IMR-90 (cell line): ENCODE data around the gene LLGL2. TPM values are rescaled to one million over a fixed set of nuclear protein-coding genes. Genes with fewer than 3 reads are reported as not detected.

Source experiments
- ATAC-seq: fragments of 200-7000 bp; cut with Tn5 transposase; 2 replicates; pipeline ENCODE4 v1.9.1; 2020; ENCODE audit warnings: low read depth, mild to moderate bottlenecking, moderate library complexity
- BruUV-seq: library from RNA; stranded (reverse); fragments of 400-500 nt; replicated peaks from 2 replicates; lab custom pipeline; 2021; lab: Mats Ljungman, UMichigan
- CTCF ChIA-PET: fragments of 300-600 bp; formaldehyde crosslinking; extraction: SDS; loops from one replicate; lab custom pipeline; 2021; ENCODE audit warnings: antibody characterized with exemption; lab: Yijun Ruan, JAX
- POLR2A ChIA-PET: fragments of 300-600 bp; sonication (Branson Sonifier 250); formaldehyde crosslinking; loops from one replicate; lab custom pipeline; 2022; ENCODE audit warnings: antibody characterized with exemption; ENCODE audit not compliant: unreplicated experiment; lab: Charles Lee
- DNase-seq: peaks from one replicate; pipeline ENCODE4 v3.0.0; 2013
- H2AFZ ChIP-seq: replicated peaks from 2 replicates; pipeline ENCODE3; 2013; ENCODE audit warnings: low read length, mild to moderate bottlenecking; ENCODE audit not compliant: poor library complexity
- H2AK5ac ChIP-seq: 2 replicates; pipeline ENCODE4 v1.6.1; 2013; ENCODE audit warnings: low read depth, low read length, inconsistent platforms
- H2AK9ac ChIP-seq: replicated peaks from 2 replicates; pipeline ENCODE3; 2013; ENCODE audit warnings: mild to moderate bottlenecking, low read depth, low read length, moderate library complexity; ENCODE audit not compliant: poor library complexity
- H2BK120ac ChIP-seq: 2 replicates; pipeline ENCODE4 v1.6.1; 2013; ENCODE audit warnings: low read depth, low read length, inconsistent platforms
- H2BK15ac ChIP-seq: 3 replicates; pipeline ENCODE4 v1.6.1; 2013; ENCODE audit warnings: low read depth, low read length, inconsistent platforms
- H2BK20ac ChIP-seq: 2 replicates; pipeline ENCODE4 v1.6.1; 2013; ENCODE audit warnings: low read depth, mild to moderate bottlenecking, inconsistent platforms, low read length, moderate library complexity
- H2BK5ac ChIP-seq: 2 replicates; pipeline ENCODE4 v1.6.1; 2013; ENCODE audit warnings: mild to moderate bottlenecking, low read depth, low read length, inconsistent platforms; ENCODE audit not compliant: poor library complexity, severe bottlenecking
- H3K14ac ChIP-seq: replicated peaks from 2 replicates; pipeline ENCODE4 v1.6.1; 2013; ENCODE audit warnings: low read depth, low read length, inconsistent platforms
- H3K18ac ChIP-seq: 2 replicates; pipeline ENCODE4 v1.6.1; 2013; ENCODE audit warnings: low read depth, low read length, control low read depth
- H3K23ac ChIP-seq: 2 replicates; pipeline ENCODE4 v1.6.1; 2013; ENCODE audit warnings: low read depth, low read length, inconsistent platforms
- H3K27ac ChIP-seq: 2 replicates; pipeline ENCODE4 v1.5.1; 2013; ENCODE audit warnings: mild to moderate bottlenecking, control low read depth, low read length; ENCODE audit not compliant: insufficient read depth
- H3K27me3 ChIP-seq: 2 replicates; pipeline ENCODE4 v1.6.1; 2013; ENCODE audit warnings: low read length; ENCODE audit not compliant: control insufficient read depth, insufficient read depth
- H3K36me3 ChIP-seq: 2 replicates; pipeline ENCODE4 v1.6.1; 2013; ENCODE audit warnings: low read length, mixed read lengths; ENCODE audit not compliant: control insufficient read depth, insufficient read depth
- H3K4ac ChIP-seq: 2 replicates; pipeline ENCODE4 v1.6.1; 2013; ENCODE audit warnings: low read depth, low read length, inconsistent platforms
- H3K4me1 ChIP-seq: 2 replicates; pipeline ENCODE4 v1.6.1; 2013; ENCODE audit warnings: low read length, mixed read lengths; ENCODE audit not compliant: control insufficient read depth, insufficient read depth
- H3K4me2 ChIP-seq: 2 replicates; pipeline ENCODE4 v1.6.1; 2013; ENCODE audit warnings: low read depth, mild to moderate bottlenecking, control low read depth, low read length, moderate library complexity
- H3K4me3 ChIP-seq: 2 replicates; pipeline ENCODE4 v1.5.1; 2013; ENCODE audit warnings: low read depth, mild to moderate bottlenecking, control low read depth, low read length, moderate library complexity; ENCODE audit not compliant: insufficient read depth
- H3K56ac ChIP-seq: 2 replicates; pipeline ENCODE4 v1.6.1; 2013; ENCODE audit warnings: low read length, inconsistent platforms; ENCODE audit not compliant: insufficient read depth; ENCODE audit errors: extremely low read depth
- H3K79me1 ChIP-seq, 2 experiments: 2 replicates each; pipeline ENCODE4 v1.6.1; 2013; ENCODE audit warnings: low read length in 2 of 2, inconsistent platforms in 1 of 2, low read depth in 1 of 2
- H3K9ac ChIP-seq: 2 replicates; pipeline ENCODE4 v1.6.1; 2013; ENCODE audit warnings: low read depth, low read length, control low read depth
- H3K9me1 ChIP-seq: 2 replicates; pipeline ENCODE4 v1.6.1; 2013; ENCODE audit warnings: low read length, inconsistent platforms; ENCODE audit not compliant: insufficient read depth
- H3K9me3 ChIP-seq: 2 replicates; pipeline ENCODE4 v1.6.1; 2013; ENCODE audit warnings: low read length; ENCODE audit not compliant: control insufficient read depth, insufficient read depth
- H4K20me1 ChIP-seq: 2 replicates; pipeline ENCODE4 v1.6.1; 2013; ENCODE audit warnings: low read length, inconsistent platforms; ENCODE audit not compliant: insufficient read depth
- H4K5ac ChIP-seq: 2 replicates; pipeline ENCODE4 v1.6.1; 2013; ENCODE audit warnings: mild to moderate bottlenecking, low read depth, low read length, control low read depth
- H4K8ac ChIP-seq, 2 experiments: 2 replicates each; pipeline ENCODE4 v1.6.1; 2013; ENCODE audit warnings: low read depth in 2 of 2, low read length in 2 of 2, control low read depth in 1 of 2, inconsistent platforms in 1 of 2
- H4K91ac ChIP-seq: 2 replicates; pipeline ENCODE4 v1.6.1; 2013; ENCODE audit warnings: low read depth, low read length, inconsistent platforms; ENCODE audit not compliant: insufficient read depth
- MAZ ChIP-seq: IDR thresholded peaks from 2 replicates; pipeline ENCODE4 v1.6.1; 2012; ENCODE audit warnings: low read depth, mild to moderate bottlenecking, low read length, improper control_type of control experiment, moderate library complexity, borderline replicate concordance
- RAD21 ChIP-seq: IDR thresholded peaks from 2 replicates; pipeline ENCODE4 v1.6.1; 2012; ENCODE audit warnings: low read length, improper control_type of control experiment
- RCOR1 ChIP-seq: IDR thresholded peaks from 2 replicates; pipeline ENCODE4 v1.6.1; 2012; ENCODE audit warnings: mild to moderate bottlenecking, low read length, improper control_type of control experiment; ENCODE audit not compliant: insufficient replicate concordance
- SMC3 ChIP-seq: fragments of 150-350 bp; IDR thresholded peaks from 2 replicates; pipeline ENCODE4 v1.6.1; 2016; ENCODE audit warnings: low read depth, mild to moderate bottlenecking, antibody characterized with exemption, low read length, moderate library complexity
- WGBS, 2 experiments: methylation state at CpG; one replicate each; pipeline versions ENCODE4 v1.1.5 to v1.1.7; 2013; ENCODE audit warnings: missing lambda C conversion rate in 2 of 2; ENCODE audit not compliant: insufficient read length in 1 of 2; ENCODE audit errors: extremely low coverage in 2 of 2; 5-methylcytosine and 5-hydroxymethylcytosine counted together
- dilution Hi-C: fragments of 300-500 bp; cut with HindIII; formaldehyde crosslinking; loops from one replicate; pipeline ENCODE4 v1.14.3; 2018; ENCODE audit warnings: low sequenced_read_pairs; ENCODE audit not compliant: unreplicated experiment
- in situ Hi-C: fragments of 300-500 bp; cut with MboI; formaldehyde crosslinking; loops from 3 replicates; pipeline ENCODE4 v1.14.3; 2019; ENCODE audit warnings: low sequenced_read_pairs, inconsistent platforms, mixed read lengths
- intact Hi-C: fragments of 100-400 bp; cut with micrococcal nuclease; formaldehyde crosslinking; loops from 2 replicates; pipeline ENCODE4 v1.10.0; 2022
- polyA plus RNA-seq, 3 experiments: library from polyadenylated mRNA; depleted of rRNA; stranded (reverse); fragments of >200 nt; gene quantifications; 2 replicates each; pipeline ENCODE4 v1.2.3, GENCODE V29; 2012; ENCODE audit warnings: low replicate concordance in 1 of 3
- total RNA-seq: library from RNA; depleted of rRNA; stranded (reverse); fragments of >200 nt; gene quantifications from 2 replicates; pipeline ENCODE4 v1.2.3, GENCODE V29; 2012
- TF ChIP-seq, protein P1 (sequence below): conservative IDR thresholded peaks from 2 replicates; pipeline ENCODE4 v1.5.1; 2012; ENCODE audit warnings: mild to moderate bottlenecking, low read depth, low read length, improper control_type of control experiment

The LLGL2 gene
- total and polyA plus RNA-seq, 2 of the 4 experiments (the other 2 are of a cell fraction) = 0.54 to 0.72 TPM

DNA sequence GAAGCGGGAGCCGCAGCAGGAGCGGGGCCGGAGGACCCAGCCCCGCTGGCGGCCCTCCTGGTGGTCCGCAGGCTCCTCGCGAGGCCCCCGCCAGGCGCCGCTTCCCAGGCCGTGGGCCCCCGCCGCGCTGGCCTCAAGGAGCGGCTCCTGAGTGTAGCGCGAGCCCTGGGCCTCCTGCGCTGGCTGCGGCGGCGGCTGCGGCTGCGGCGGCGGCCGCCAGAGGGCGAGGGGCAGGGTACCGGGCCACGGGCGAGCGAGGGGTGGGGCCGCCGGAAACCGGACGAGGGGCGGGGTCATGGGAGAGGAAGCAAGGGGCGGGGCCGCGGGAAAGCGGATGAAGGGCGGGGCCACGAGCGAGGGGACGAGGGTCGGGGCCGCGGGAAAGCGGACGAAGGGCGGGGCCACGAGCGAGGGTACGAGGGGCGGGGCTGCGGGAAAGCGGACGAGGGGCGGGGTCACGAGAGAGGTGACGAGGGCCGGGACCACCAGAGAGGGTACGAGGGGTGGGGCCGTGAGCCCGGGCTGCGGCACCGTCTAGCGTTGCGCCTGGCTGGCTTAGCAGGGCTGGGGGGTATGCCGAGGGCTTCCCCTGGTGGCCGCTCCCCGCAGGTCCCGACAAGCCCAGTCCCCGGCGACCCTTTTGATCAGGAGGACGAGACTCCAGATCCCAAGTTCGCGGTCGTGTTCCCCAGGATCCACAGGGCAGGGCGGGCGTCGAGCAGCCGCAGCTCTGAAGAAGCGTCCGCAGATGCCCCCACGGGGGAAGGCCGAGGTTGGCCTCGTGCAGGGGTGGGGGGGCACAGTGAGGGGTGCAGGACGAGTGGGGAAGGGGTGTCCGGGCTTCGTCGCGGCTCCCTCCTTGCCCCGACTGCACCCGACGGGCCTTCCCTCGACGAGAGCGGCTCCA is 63.8 kb downstream of the LLGL2 start:
- peak overlapping the region; percentile 89 for H4K5ac ChIP-seq
- peak overlapping the region; percentile 99 for H2AFZ ChIP-seq
- H3K9me3 ChIP-seq = peaks cover 2% of the 10 kb centered on the region; the same call in 1 of the 2 replicates
- dilution Hi-C loops (no loop called here), intact Hi-C loops (loop anchor here (1.0 to 2.0 kb wide), 3 partner anchors 41 to 163 kb away; partner anchors contain the start of gene TSEN54), in situ Hi-C loops (no loop called here)
- H3K56ac ChIP-seq = no peak overlapping the region
- peaks cover 29% of the 10 kb centered on the region for H3K27me3 ChIP-seq
- H2AK9ac ChIP-seq = peak overlapping the region; percentile 95
- TF ChIP-seq RCOR1 (no peak), SMC3 (peak; percentile 29; the same call in 1 of the 2 replicates), RAD21 (peak; percentile 32), MAZ (peak; percentile 83)
- TF ChIP-seq, protein P1, sequence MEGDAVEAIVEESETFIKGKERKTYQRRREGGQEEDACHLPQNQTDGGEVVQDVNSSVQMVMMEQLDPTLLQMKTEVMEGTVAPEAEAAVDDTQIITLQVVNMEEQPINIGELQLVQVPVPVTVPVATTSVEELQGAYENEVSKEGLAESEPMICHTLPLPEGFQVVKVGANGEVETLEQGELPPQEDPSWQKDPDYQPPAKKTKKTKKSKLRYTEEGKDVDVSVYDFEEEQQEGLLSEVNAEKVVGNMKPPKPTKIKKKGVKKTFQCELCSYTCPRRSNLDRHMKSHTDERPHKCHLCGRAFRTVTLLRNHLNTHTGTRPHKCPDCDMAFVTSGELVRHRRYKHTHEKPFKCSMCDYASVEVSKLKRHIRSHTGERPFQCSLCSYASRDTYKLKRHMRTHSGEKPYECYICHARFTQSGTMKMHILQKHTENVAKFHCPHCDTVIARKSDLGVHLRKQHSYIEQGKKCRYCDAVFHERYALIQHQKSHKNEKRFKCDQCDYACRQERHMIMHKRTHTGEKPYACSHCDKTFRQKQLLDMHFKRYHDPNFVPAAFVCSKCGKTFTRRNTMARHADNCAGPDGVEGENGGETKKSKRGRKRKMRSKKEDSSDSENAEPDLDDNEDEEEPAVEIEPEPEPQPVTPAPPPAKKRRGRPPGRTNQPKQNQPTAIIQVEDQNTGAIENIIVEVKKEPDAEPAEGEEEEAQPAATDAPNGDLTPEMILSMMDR = peak; percentile 64
- H3K4ac ChIP-seq = peak overlapping the region; percentile 86
- no peaks in the 10 kb centered on the region for H3K36me3 ChIP-seq
- ATAC-seq = peak; percentile 97
- peak overlapping the region; percentile 66; the same call in 1 of the 2 replicates for H3K23ac ChIP-seq
- H2BK20ac ChIP-seq = no peak overlapping the region
- peak overlapping the region; percentile 89 for H3K14ac ChIP-seq
- POLR2A ChIA-PET = no interaction called here
- H3K27ac ChIP-seq = peak overlapping the region; percentile 20; the same call in 1 of the 2 replicates
- H2BK15ac ChIP-seq = no peak overlapping the region; the same call in 2 of the 3 replicates
- peak overlapping the region; percentile 8; the same call in 1 of the 2 replicates for H3K18ac ChIP-seq
- no peaks in the 10 kb centered on the region for H3K79me1 ChIP-seq
- peak; percentile 64 for DNase-seq
- H3K4me2 ChIP-seq = peak overlapping the region; percentile 72
- CTCF ChIA-PET = no interaction called here
- peak overlapping the region; percentile 50 for H2AK5ac ChIP-seq
- peak overlapping the region; percentile 67 for H3K9ac ChIP-seq
- peak overlapping the region; percentile 89 to 95 for H4K8ac ChIP-seq
- peak overlapping the region; percentile 46 for H4K91ac ChIP-seq
- no TSS peak for BruUV-seq
- WGBS, 2 experiments = 7% methylated on average over 16 of the region's 100 CpGs; no CpG with 5 or more reads in 1 of the 2 experiments
- no peaks in the 10 kb centered on the region for H3K9me1 ChIP-seq
- peak overlapping the region; percentile 64; the same call in 1 of the 2 replicates for H2BK120ac ChIP-seq
- H2BK5ac ChIP-seq = no peak overlapping the region
- H4K20me1 ChIP-seq = no peaks in the 10 kb centered on the region; the same call in 1 of the 2 replicates
- H3K4me3 ChIP-seq = peak overlapping the region; percentile 59
- H3K4me1 ChIP-seq = no peaks in the 10 kb centered on the region
